Measurements from ENCODE around the gene DDC. TPM values are rescaled to one million over a fixed set of nuclear protein-coding genes. Genes with fewer than 3 reads are reported as not detected.
"Not testable (repeated sequence)": the region's sequence is repeated elsewhere in the genome, so short reads cannot be mapped to it uniquely, and the experiment has no call there.

DDC gene
- total RNA-seq, 1 experiment from 2014 or later: not detected

- DNase-seq (ENCODE audit: low read depth): peak; percentile 37
Measured at GRCh38 chr7:50556247-50556991, 8.8 kb downstream of the DDC start.

- no peak for DNase-seq (ENCODE audit: low read depth)
Measured at GRCh38 chr7:50555594-50556140, 9.5 kb downstream of the DDC start.

GRCh38 chr7:50554431-50555322 lies 10.5 kb downstream of the DDC start:
- no peak for DNase-seq (ENCODE audit: low read depth)

GRCh38 chr7:50553973-50554372 lies 11.2 kb downstream of the DDC start:
- no peak for DNase-seq (ENCODE audit: low read depth)

- DNase-seq (ENCODE audit: low read depth): peak; percentile 66
Measured at GRCh38 chr7:50552921-50553320, 12.3 kb downstream of the DDC start.

GRCh38 chr7:50552139-50552538 lies 13.1 kb downstream of the DDC start:
- DNase-seq (ENCODE audit: low read depth): no peak

- DNase-seq (ENCODE audit: low read depth): not testable (repeated sequence)
Measured at GRCh38 chr7:50545613-50546012, 19.6 kb downstream of the DDC start.

GRCh38 chr7:50544992-50545391 lies 20.2 kb downstream of the DDC start:
- no peak for DNase-seq (ENCODE audit: low read depth)

- no peak for DNase-seq (ENCODE audit: low read depth)
Measured at GRCh38 chr7:50543776-50544442, 21.3 kb downstream of the DDC start.

- no peak for DNase-seq (ENCODE audit: low read depth)
Measured at GRCh38 chr7:50542132-50542531, 23.1 kb downstream of the DDC start.

GRCh38 chr7:50540785-50541579 lies 24.2 kb downstream of the DDC start:
- DNase-seq (ENCODE audit: low read depth): no peak

GRCh38 chr7:50539725-50540124 lies 25.5 kb downstream of the DDC start:
- DNase-seq (ENCODE audit: low read depth): no peak

- DNase-seq (ENCODE audit: low read depth): no peak
Measured at GRCh38 chr7:50538478-50538877, 26.7 kb downstream of the DDC start.

GRCh38 chr7:50537417-50537816 lies 27.8 kb downstream of the DDC start:
- no peak for DNase-seq (ENCODE audit: low read depth)

GRCh38 chr7:50535291-50535711 lies 29.9 kb downstream of the DDC start:
- peak; percentile 73 for DNase-seq (ENCODE audit: low read depth)

GRCh38 chr7:50534690-50535290 lies 30.4 kb downstream of the DDC start:
- peak; percentile 100 for DNase-seq (ENCODE audit: low read depth)

GRCh38 chr7:50533866-50534265 lies 31.3 kb downstream of the DDC start:
- peak; percentile 5 for DNase-seq (ENCODE audit: low read depth)

- DNase-seq (ENCODE audit: low read depth): peak; percentile 54
Measured at GRCh38 chr7:50531928-50532327, 33.3 kb downstream of the DDC start.

- peak; percentile 73 for DNase-seq (ENCODE audit: low read depth)
Measured at GRCh38 chr7:50531401-50531911, 33.7 kb downstream of the DDC start.

- DNase-seq (ENCODE audit: low read depth): no peak
Measured at GRCh38 chr7:50530766-50531165, 34.4 kb downstream of the DDC start.
